Neural cell (in vitro differentiated cells): ENCODE data around the gene CPT2.

Source experiments
- CTCF ChIP-seq: fragments of 450-650 bp; IDR thresholded peaks from 2 replicates; pipeline ENCODE4 v1.5.1; 2014; ENCODE audit warnings: antibody characterized with exemption, mild to moderate bottlenecking, moderate library complexity; ENCODE audit not compliant: poor library complexity, severe bottlenecking
- EP300 ChIP-seq: fragments of 450-650 bp; conservative IDR thresholded peaks from 2 replicates; pipeline ENCODE4 v1.6.1; 2014; ENCODE audit warnings: antibody characterized with exemption, mild to moderate bottlenecking, moderate library complexity; ENCODE audit not compliant: poor library complexity, severe bottlenecking
- EZH2 ChIP-seq: fragments of 200-600, 300-800 bp; shearing (Covaris generic), sonication (generic); IDR thresholded peaks from 2 replicates; pipeline ENCODE4 v1.6.1; 2014; ENCODE audit warnings: antibody characterized with exemption, low read length, borderline replicate concordance, mild to moderate bottlenecking; ENCODE audit not compliant: insufficient read depth, poor library complexity, severe bottlenecking
- POLR2AphosphoS5 ChIP-seq: IDR thresholded peaks from 2 replicates; pipeline ENCODE4 v1.6.1; 2012
- REST ChIP-seq: IDR thresholded peaks from 2 replicates; pipeline ENCODE4 v1.6.1; 2012; ENCODE audit warnings: borderline replicate concordance
- SMC3 ChIP-seq: fragments of 450-650 bp; conservative IDR thresholded peaks from 2 replicates; pipeline ENCODE4 v1.6.1; 2014; ENCODE audit warnings: antibody characterized with exemption, mild to moderate bottlenecking, moderate library complexity; ENCODE audit not compliant: poor library complexity
- TAF1 ChIP-seq: IDR thresholded peaks from 2 replicates; pipeline ENCODE4 v1.6.1; 2012; ENCODE audit warnings: low read depth

GRCh38 chr1:53180226-53180625, 16.4 kb upstream of the CPT2 start:
- TF ChIP-seq CTCF (no peak), TAF1 (no peak), POLR2AphosphoS5 (no peak), EZH2 (no peak), REST (no peak), EP300 (no peak), SMC3 (no peak)
